ENCODE measurements around the gene CRACDL.
"Not testable (repeated sequence)": the region's sequence is repeated elsewhere in the genome, so short reads cannot be mapped to it uniquely, and the experiment has no call there.

The CRACDL gene

GRCh38 chr2:98884658-98885057 is 51.4 kb downstream of the CRACDL start:
- DNase-seq (ENCODE audit: low read depth in 2 of 2): no peak

- no peak for DNase-seq (ENCODE audit: low read depth in 2 of 2)
These were observed 52.2 kb downstream of the CRACDL start for GRCh38 chr2:98883780-98884211.

- no peak for DNase-seq (ENCODE audit: low read depth in 2 of 2)
These were observed 52.9 kb downstream of the CRACDL start for GRCh38 chr2:98882971-98883779.

GRCh38 chr2:98882368-98882767 is 53.7 kb downstream of the CRACDL start:
- no peak for DNase-seq (ENCODE audit: low read depth in 2 of 2)

- DNase-seq (ENCODE audit: low read depth in 2 of 2): no peak
These were observed 54.8 kb downstream of the CRACDL start for GRCh38 chr2:98881153-98881650.

GRCh38 chr2:98880266-98881152 is 55.5 kb downstream of the CRACDL start:
- no peak for DNase-seq (ENCODE audit: low read depth in 2 of 2)

- not testable (repeated sequence) for DNase-seq (ENCODE audit: low read depth in 2 of 2)
These were observed 58.4 kb downstream of the CRACDL start for GRCh38 chr2:98877658-98878057.

- no peak for DNase-seq (ENCODE audit: low read depth in 2 of 2)
These were observed 59.3 kb downstream of the CRACDL start for GRCh38 chr2:98876741-98877140.

GRCh38 chr2:98875746-98876145 is 60.3 kb downstream of the CRACDL start:
- DNase-seq (ENCODE audit: low read depth in 2 of 2): no peak

- DNase-seq (ENCODE audit: low read depth in 2 of 2): no peak
These were observed 60.8 kb downstream of the CRACDL start for GRCh38 chr2:98875081-98875728.

- DNase-seq (ENCODE audit: low read depth in 2 of 2): no peak
These were observed 61.8 kb downstream of the CRACDL start for GRCh38 chr2:98874186-98874689.

- no peak for DNase-seq (ENCODE audit: low read depth in 2 of 2)
These were observed 63.5 kb downstream of the CRACDL start for GRCh38 chr2:98872526-98872925.

- DNase-seq (ENCODE audit: low read depth in 2 of 2): no peak
These were observed 64.5 kb downstream of the CRACDL start for GRCh38 chr2:98871506-98871905.

- DNase-seq (ENCODE audit: low read depth in 2 of 2): no peak
These were observed 65.4 kb downstream of the CRACDL start for GRCh38 chr2:98870516-98871158.

GRCh38 chr2:98869870-98870269 is 66.2 kb downstream of the CRACDL start:
- DNase-seq (ENCODE audit: low read depth in 2 of 2): no peak

- no peak for DNase-seq (ENCODE audit: low read depth in 2 of 2)
These were observed 66.8 kb downstream of the CRACDL start for GRCh38 chr2:98869272-98869641.

- DNase-seq (ENCODE audit: low read depth in 2 of 2): no peak
These were observed 67.3 kb downstream of the CRACDL start for GRCh38 chr2:98868548-98869271.

GRCh38 chr2:98867539-98868309 is 68.3 kb downstream of the CRACDL start:
- no peak for DNase-seq (ENCODE audit: low read depth in 2 of 2)

GRCh38 chr2:98866033-98866432 is 70.0 kb downstream of the CRACDL start:
- no peak for DNase-seq (ENCODE audit: low read depth in 2 of 2)

GRCh38 chr2:98861601-98862000 is 74.4 kb downstream of the CRACDL start:
- no peak for DNase-seq (ENCODE audit: low read depth in 2 of 2)

Measured in stimulated activated CD8-positive, alpha-beta memory T cell treated with anti-CD3 and anti-CD28 coated beads, Interleukin-15, amount 100 ng/mL, for 48 hours (primary cell).